B cell (primary cell): ENCODE measurements around the gene ZNF598. TPM values are rescaled to one million over a fixed set of nuclear protein-coding genes. Genes with fewer than 3 reads are reported as not detected.
A peak's percentile ranks its signal among the peaks of the same experiment; 100 is the strongest.

ENCODE experiments used
- ATAC-seq: fragments of 200-7000 bp; cut with Tn5 transposase; one replicate; pipeline ENCODE4 v1.10.0; 2021; ENCODE audit warnings: low read depth, mild to moderate bottlenecking, moderate number of reproducible peaks, moderate library complexity
- CTCF ChIA-PET: fragments of 350-600 bp; sonication (Branson Sonifier 250); formaldehyde crosslinking; loops from one replicate; lab custom pipeline; 2021; ENCODE audit warnings: antibody characterized with exemption, inconsistent platforms; lab: Charles Lee
- POLR2A ChIA-PET: fragments of 350-600 bp; sonication (Branson Sonifier 250); formaldehyde crosslinking; loops from one replicate; lab custom pipeline; 2021; ENCODE audit warnings: antibody characterized with exemption; lab: Charles Lee
- DNase-seq: peaks from one replicate; pipeline ENCODE4 v3.0.0; 2013
- H2AFZ ChIP-seq: 2 replicates; pipeline ENCODE4 v1.6.1; 2012; ENCODE audit warnings: mild to moderate bottlenecking, low read depth, low read length; ENCODE audit not compliant: insufficient read depth, poor library complexity, severe bottlenecking
- H3K27ac ChIP-seq, 2 donors: 1 replicate in 1 of 2; 2 replicates in 1 of 2; pipeline ENCODE4 v1.5.1; 2012 to 2013; ENCODE audit warnings: low read length in 2 of 2, mild to moderate bottlenecking in 2 of 2, moderate library complexity in 1 of 2
- H3K27me3 ChIP-seq, 4 experiments: fragments of 200-600 bp in 1 of 4; sonication (generic) in 1 of 4; replicated peaks in 1 of 4; 1 replicate in 2 of 4; 2 replicates in 2 of 4; pipeline versions ENCODE4 v1.6.1 to v1.7.0; 2013 to 2016; ENCODE audit warnings: low read length in 3 of 4, mild to moderate bottlenecking in 2 of 4, mixed read lengths in 1 of 4, moderate library complexity in 1 of 4; ENCODE audit not compliant: insufficient read depth in 4 of 4, control insufficient read depth in 3 of 4; ENCODE audit errors: control extremely low read depth in 1 of 4
- H3K36me3 ChIP-seq, 2 experiments: replicated peaks in 1 of 2; 1 replicate in 1 of 2; 2 replicates in 1 of 2; pipeline versions ENCODE4 v1.6.1 to v1.7.1; 2013; ENCODE audit warnings: low read length in 1 of 2; ENCODE audit not compliant: insufficient read depth in 2 of 2, control insufficient read depth in 1 of 2; ENCODE audit errors: control extremely low read depth in 1 of 2, extremely low read depth in 1 of 2
- H3K4me1 ChIP-seq, 2 donors: fragments of 200-600 bp in 1 of 2; sonication (generic) in 1 of 2; 1 replicate in 1 of 2; 2 replicates in 1 of 2; pipeline versions ENCODE4 v1.5.1 to v1.6.1; 2013 to 2017; ENCODE audit warnings: low read length in 2 of 2; ENCODE audit not compliant: control insufficient read depth in 2 of 2, insufficient read depth in 2 of 2
- H3K4me2 ChIP-seq: replicated peaks from 2 replicates; pipeline ENCODE3; 2012; ENCODE audit warnings: mild to moderate bottlenecking, low read depth, low read length; ENCODE audit not compliant: poor library complexity, severe bottlenecking
- H3K4me3 ChIP-seq, 5 experiments: fragments of 200-600 bp in 1 of 5; sonication (generic) in 1 of 5; 1 replicate in 3 of 5; 2 replicates in 2 of 5; pipeline versions ENCODE4 v1.5.1 to v1.7.0; 2011 to 2016; ENCODE audit warnings: low read length in 4 of 5, mild to moderate bottlenecking in 4 of 5, low read depth in 2 of 5, control low read depth in 1 of 5, moderate library complexity in 1 of 5; ENCODE audit not compliant: insufficient read depth in 1 of 5; ENCODE audit errors: control extremely low read depth in 1 of 5, extremely low read depth in 1 of 5
- H3K79me2 ChIP-seq: fragments of 200-600 bp; sonication (generic); one replicate; pipeline ENCODE4 v1.6.0; 2016; ENCODE audit warnings: low read length; ENCODE audit not compliant: control insufficient read depth, insufficient read depth
- H3K9ac ChIP-seq: fragments of 200-600 bp; sonication (generic); 2 replicates; pipeline ENCODE4 v1.6.1; 2017; ENCODE audit warnings: mild to moderate bottlenecking, low read length, moderate library complexity
- H3K9me3 ChIP-seq, 3 donors: one replicate each; pipeline versions ENCODE4 v1.6.1 to v1.7.1; 2013; ENCODE audit warnings: low read length in 2 of 3; ENCODE audit not compliant: control insufficient read depth in 2 of 3, insufficient read depth in 1 of 3; ENCODE audit errors: control extremely low read depth in 1 of 3
- H4K20me1 ChIP-seq: 2 replicates; pipeline ENCODE4 v1.6.0; 2012; ENCODE audit warnings: mild to moderate bottlenecking, low read length; ENCODE audit not compliant: insufficient read depth, control insufficient read depth, poor library complexity, severe bottlenecking
- H3K27ac Mint-ChIP-seq: one replicate; pipeline ENCODE4 v1.8.0; 2021; ENCODE audit warnings: mixed read lengths
- H3K27me3 Mint-ChIP-seq: one replicate; pipeline ENCODE4 v1.8.0; 2021; ENCODE audit warnings: mixed read lengths
- H3K4me1 Mint-ChIP-seq: one replicate; pipeline ENCODE4 v1.8.0; 2021; ENCODE audit warnings: mixed read lengths
- H3K4me3 Mint-ChIP-seq: one replicate; pipeline ENCODE4 v1.8.0; 2021; ENCODE audit warnings: mixed read lengths
- H3K9me3 Mint-ChIP-seq: one replicate; pipeline ENCODE4 v1.8.0; 2022; ENCODE audit warnings: mixed read lengths; ENCODE audit not compliant: insufficient read depth
- CTCF ChIP-seq: fragments of 200-600 bp; IDR thresholded peaks from one replicate; pipeline ENCODE4 v1.8.0; 2022; ENCODE audit warnings: antibody characterized with exemption, mild to moderate bottlenecking
- EZH2 ChIP-seq: IDR thresholded peaks from 2 replicates; pipeline ENCODE4 v1.6.1; 2012; ENCODE audit warnings: borderline replicate concordance, low read depth, mild to moderate bottlenecking, moderate library complexity, low read length; ENCODE audit not compliant: insufficient read depth, poor library complexity, severe bottlenecking
- WGBS: methylation state at CpG from one replicate; pipeline ENCODE4 v1.1.5; 2013; ENCODE audit warnings: missing lambda C conversion rate; ENCODE audit not compliant: insufficient coverage; 5-methylcytosine and 5-hydroxymethylcytosine counted together
- intact Hi-C: fragments of 100-400 bp; cut with micrococcal nuclease; formaldehyde crosslinking; loops from one replicate; pipeline ENCODE4 v1.10.0; 2022
- polyA plus RNA-seq: library from polyadenylated mRNA; depleted of rRNA; stranded (reverse); fragments of >200 nt; gene quantifications from 2 replicates; pipeline ENCODE4 v1.2.3, GENCODE V29; 2012
- total RNA-seq, 2 donors: library from RNA; stranded (reverse); fragments of 120-200 nt in 1 of 2; gene quantifications; 1 replicate in 1 of 2; 2 replicates in 1 of 2; pipeline versions ENCODE4 v1.2.3 to v1.2.4, GENCODE V29; 2013 to 2022

ZNF598 gene
- total and polyA plus RNA-seq, 2 donors (not counting 1 experiment from before 2014, with no cell fraction given): 49.5 to 61.5 TPM

DNA sequence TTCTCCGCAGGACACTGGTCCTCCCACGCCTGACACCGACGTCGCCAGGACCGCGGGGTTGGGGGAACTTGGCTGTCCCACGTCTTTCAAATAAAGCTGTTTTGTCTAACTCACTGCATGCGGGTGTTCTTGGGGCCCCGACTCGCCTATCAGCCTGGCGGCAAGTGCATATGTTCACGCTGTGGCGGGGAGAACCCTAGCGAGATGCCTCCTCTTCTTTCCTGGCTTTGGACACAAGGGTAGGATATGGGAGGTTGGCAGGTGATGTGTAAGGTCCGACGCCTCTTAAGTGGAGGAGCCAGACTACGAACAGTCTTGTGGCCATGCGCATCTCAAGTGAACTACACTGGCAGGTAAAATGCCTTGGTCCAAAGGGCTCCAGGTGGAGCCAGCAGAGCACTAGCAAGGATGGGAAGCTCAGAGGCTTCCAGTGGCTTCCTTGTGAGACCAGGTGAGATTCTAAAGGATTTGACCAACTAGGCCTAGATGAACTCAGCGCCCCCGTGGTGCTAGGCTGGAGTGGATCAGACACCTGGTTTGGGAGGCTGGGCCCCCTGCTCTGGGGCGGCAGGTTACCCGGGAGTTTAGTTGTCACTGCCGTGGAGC, 44.1 kb downstream of the ZNF598 start:
- Histone ChIP-seq H3K27ac (peak overlapping the region; percentile 83 to 100), H3K4me1 (peaks cover 22 to 41% of the 10 kb centered on the region in 2 donors), H3K4me3 (peak overlapping the region; percentile 48 to 94 (median 76)), H3K9me3 (no peaks in the 10 kb centered on the region), H3K79me2 (peaks cover 20% of the 10 kb centered on the region), H3K36me3 (peaks cover 0 to 29% of the 10 kb centered on the region in 2 experiments), H4K20me1 (peaks cover 23% of the 10 kb centered on the region), H3K9ac (peak overlapping the region; percentile 98), H2AFZ (peak overlapping the region; percentile 50), H3K27me3 (no peaks in the 10 kb centered on the region), H3K4me2 (peak overlapping the region; percentile 90)
- ATAC-seq: no peak
- Mint-ChIP-seq H3K27ac (peak overlapping the region; percentile 97), H3K27me3 (no peaks in the 10 kb centered on the region), H3K4me1 (peaks cover 34% of the 10 kb centered on the region), H3K9me3 (no peaks in the 10 kb centered on the region), H3K4me3 (peak overlapping the region; percentile 94)
- WGBS: 21% methylated on average over 23 of the region's 24 CpGs
- POLR2A ChIA-PET: interaction anchor here (0.5 to 2.9 kb wide), 14 partner anchors 8 to 637 kb away, joined by 3 to 36 read pairs (median 4); partner anchors contain the start of genes GFER, MSRB1, PKD1 and TRAF7
- no peak for TF ChIP-seq CTCF
- no peak for TF ChIP-seq EZH2
- intact Hi-C loops: loop anchor here (2.0 kb wide), 4 partner anchors 25 to 189 kb away; partner anchors contain the start of genes TRAF7 and ZNF598
- DNase-seq: no peak
- CTCF ChIA-PET: interaction anchor here (1.0 to 2.0 kb wide), 2 partner anchors 22 to 26 kb away, joined by 3 to 6 read pairs; partner anchors contain the start of gene MSRB1
